NCI-H1930 (cell line): ENCODE results near the gene DNAJC13.

Experiments
- DNase-seq, 2 experiments: peaks; one replicate each; lab custom pipeline; 2025; lab: John Stamatoyannopoulos, UW

DNAJC13 gene

GRCh38 chr3:132486099-132486498 lies 68.8 kb downstream of the DNAJC13 start:
- DNase-seq, result no peak

- no peak for DNase-seq
Measured at GRCh38 chr3:132488151-132488550, 70.8 kb downstream of the DNAJC13 start.

DNA sequence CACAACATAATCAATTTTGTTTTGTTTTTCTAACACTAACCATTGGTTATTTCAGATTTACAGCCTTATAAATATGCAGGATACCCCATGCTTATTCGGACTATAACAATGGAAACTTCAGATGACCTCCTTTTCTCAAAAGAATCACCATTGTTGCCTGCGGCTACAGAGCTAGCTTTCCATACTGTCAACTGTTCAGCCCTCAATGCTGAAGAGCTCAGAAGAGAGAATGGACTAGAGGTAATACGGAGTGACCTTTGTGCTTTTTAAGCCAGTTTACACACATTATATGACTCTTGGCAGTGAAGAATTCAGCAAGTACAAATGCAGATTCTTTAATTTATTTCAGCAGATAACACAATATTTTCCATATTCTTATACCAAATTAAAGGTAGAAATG lies 81.8 kb downstream of the DNAJC13 start:
- DNase-seq, result no peak

- DNase-seq, result no peak
Measured at GRCh38 chr3:132503559-132503958, 86.3 kb downstream of the DNAJC13 start.

- no peak for DNase-seq
Measured at GRCh38 chr3:132504375-132504933, 87.2 kb downstream of the DNAJC13 start.

DNA sequence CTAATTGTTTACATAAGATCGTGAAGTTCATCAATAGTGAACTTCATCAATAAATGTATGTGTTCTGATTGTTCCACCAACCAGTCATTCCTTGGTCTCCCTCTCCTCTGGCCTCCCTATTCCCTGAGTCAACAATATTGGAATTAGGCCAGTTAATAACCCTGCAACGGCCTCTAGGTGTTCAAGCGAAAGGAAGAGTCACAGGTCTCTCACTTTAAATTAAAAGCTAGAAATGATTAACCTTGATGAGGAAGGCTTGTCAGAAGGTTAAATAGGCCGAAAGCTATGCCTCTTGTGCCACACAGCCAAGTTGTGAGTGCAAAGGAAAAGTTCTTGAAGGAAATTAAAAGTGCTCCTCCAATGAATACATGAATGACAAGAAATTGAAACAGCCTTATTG lies 90.4 kb downstream of the DNAJC13 start:
- no peak for DNase-seq

DNA sequence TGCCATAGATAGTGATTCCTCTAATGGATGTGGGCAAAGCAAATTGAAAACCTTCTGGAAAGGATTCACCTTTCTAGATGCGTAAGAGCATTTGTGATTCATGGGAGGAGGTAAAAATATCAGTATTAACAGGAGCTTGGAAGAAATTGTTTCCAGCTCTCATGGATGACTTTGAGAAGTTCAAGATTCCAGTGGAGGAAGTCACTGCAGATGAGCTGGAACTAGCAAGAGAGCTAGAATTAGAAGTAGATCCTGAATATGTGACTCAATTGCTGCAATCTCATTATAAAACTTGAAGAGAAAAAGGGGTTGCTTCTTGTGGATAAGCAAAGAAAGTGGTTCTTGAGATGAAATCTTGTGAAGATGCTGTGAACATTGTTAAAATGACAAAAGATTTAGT lies 91.8 kb downstream of the DNAJC13 start:
- no peak for DNase-seq

DNA sequence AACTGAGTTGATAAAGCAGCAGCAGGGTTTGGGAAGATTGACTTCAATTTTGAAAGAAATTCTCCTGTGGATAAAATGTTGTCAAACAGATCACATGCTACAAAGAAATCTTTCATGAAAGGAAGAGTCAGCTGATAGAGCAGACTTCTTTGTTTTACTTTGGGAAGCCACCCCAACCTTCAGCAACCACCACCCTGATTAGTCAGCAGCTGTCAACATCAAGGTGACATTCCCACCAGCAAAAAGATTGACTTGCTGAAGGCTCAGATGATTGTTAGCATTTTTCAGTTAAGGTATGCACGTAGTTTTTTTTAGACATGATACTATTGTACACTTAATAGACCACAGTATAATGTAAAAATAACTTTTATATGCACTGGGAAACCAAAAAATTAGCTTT lies 92.2 kb downstream of the DNAJC13 start:
- DNase-seq, result no peak

- no peak for DNase-seq
Measured at GRCh38 chr3:132513057-132513456, 95.8 kb downstream of the DNAJC13 start.

DNA sequence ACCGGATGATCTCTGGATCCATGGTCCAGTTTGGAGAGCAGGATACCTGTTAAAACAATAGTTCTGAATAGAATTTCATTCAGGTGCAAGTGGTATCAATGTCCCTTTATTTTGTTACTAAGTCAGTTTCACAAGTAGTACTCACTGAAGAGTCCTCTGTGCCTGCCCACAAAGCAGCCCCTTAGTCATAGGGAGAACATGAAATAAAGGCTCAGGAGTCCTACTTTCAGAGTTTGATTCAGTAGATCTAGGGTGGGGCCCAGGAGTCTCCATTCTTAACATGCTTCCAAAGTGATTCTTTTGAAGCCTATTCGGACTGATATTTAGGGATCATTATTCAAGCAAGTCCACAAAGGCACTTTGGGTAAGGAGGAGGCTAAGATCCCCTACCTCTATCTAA lies 100.0 kb downstream of the DNAJC13 start:
- no peak for DNase-seq

- DNase-seq, result peak; percentile 43 to 70
Measured at GRCh38 chr3:132519914-132520313, 102.6 kb downstream of the DNAJC13 start.

- DNase-seq, result no peak
Measured at GRCh38 chr3:132521901-132522300, 104.6 kb downstream of the DNAJC13 start.

DNA sequence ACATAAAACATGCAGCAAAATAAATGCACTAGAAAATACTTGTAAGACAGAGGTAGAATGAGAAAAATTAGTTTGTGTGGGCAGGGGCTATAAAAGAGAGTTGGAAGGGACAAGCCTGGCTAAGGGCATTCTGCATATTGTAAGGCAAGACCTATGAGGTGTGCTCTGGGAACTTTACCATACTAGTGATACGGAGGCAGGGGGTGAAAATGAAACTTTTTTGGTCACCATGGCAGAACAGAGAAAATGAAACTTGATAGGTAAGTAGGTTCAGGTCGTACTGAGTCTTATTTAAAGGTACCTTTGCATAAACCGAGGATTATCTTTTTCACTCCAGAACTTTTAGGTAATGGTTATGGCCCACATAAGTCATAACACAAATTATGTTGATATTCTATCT lies 105.1 kb downstream of the DNAJC13 start:
- no peak for DNase-seq

DNA sequence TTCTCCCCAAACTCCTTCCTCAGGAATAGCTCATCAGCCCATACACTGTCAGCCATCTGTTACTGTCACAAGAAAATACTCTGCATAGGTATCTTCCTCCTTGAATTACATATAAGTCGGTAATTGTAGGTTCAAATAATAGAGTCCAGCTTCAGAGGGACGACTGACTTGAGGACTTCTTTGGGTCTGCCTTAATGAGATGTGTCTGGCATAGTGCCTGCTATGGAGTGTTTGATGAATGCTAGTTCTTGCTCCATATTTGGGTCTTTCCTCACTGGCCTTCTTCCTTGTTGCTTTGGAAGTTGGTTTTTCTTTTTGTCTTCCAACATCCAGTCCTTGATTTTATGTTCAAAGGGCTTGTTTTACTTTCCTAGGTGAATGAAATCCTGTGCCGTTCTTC lies 113.3 kb downstream of the DNAJC13 start:
- DNase-seq, result no peak

DNA sequence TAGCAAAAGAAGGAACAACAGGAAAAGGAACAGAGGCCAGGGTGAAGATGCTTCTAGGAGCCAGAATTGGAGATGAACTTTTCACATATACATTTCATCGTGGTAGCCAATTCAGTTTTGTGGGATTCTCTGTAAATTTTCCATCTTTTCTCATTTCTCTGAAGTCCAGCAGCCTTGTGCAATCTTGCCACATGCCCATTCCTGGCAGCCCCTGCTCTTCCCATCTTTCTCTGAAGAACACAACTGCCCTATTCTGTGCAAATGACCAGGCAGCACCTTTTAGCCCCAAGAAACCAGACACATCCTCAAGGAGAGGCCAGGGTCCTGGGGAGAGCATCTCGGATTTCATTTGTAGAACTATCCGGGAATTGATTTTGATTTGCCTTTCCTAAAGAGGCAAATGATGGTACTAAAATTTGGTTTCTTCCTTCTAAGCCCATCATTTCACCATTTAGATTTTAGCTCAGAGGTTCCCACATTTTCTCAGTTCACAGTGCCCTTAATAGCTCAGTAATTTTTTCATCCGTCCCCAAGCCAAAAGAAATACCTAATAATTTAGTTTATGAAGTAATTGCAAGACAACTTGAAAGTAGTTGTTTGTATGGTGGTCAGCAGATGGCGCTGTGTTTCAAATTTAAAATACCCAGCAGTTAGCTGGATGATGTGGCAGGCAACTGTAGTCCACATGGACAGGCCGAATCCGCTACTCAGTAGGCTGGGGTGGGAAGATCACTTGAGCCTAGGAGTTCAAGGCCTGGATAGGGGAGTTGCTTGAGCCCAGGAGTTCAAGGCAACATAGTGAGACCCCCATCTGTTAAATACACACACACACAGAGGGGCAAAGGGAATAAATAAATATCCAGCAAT lies 118.5 kb downstream of the DNAJC13 start:
- peak; percentile 14 to 17 for DNase-seq

- no peak for DNase-seq
Measured at GRCh38 chr3:132536442-132537153, 119.3 kb downstream of the DNAJC13 start.

DNA sequence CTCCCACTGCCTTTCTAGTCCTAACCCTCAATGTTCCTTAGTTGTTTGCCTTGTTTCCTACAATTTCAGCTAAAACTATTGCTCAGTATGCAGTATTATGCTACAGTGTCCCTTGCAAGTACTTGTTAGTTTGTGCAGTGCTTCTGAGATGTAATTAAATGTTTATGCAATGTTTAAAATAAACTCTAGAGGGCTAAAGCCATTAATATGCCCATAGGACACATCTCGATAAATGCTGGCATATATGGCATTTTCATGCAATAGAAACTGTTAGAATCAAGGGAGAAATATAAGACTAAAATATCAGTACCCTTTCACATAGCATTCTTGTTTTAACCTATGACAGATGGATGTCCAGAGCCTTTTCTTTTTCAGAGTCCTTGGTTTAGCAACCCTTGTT lies 120.0 kb downstream of the DNAJC13 start:
- no peak for DNase-seq

DNA sequence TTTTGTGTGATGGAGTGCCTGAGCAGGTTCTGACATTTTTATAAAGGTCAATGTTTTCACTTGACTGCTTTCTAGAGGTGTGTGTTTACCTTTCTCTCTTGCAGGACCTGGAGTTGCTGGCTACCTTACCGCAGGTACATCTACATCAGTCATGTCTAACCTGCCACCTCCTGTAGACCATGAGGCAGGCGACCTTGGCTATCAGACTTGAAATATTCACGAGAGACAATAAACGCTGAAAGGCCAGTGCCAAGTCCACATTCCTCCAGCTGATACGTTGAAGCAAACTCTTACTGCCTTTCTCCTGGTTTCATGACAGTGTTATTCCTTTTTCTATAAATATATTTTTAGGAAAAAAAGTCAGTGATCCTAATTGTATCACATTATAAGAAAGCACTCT lies 120.8 kb downstream of the DNAJC13 start:
- DNase-seq, result no peak

GRCh38 chr3:132539681-132540080 lies 122.4 kb downstream of the DNAJC13 start:
- no peak for DNase-seq

DNA sequence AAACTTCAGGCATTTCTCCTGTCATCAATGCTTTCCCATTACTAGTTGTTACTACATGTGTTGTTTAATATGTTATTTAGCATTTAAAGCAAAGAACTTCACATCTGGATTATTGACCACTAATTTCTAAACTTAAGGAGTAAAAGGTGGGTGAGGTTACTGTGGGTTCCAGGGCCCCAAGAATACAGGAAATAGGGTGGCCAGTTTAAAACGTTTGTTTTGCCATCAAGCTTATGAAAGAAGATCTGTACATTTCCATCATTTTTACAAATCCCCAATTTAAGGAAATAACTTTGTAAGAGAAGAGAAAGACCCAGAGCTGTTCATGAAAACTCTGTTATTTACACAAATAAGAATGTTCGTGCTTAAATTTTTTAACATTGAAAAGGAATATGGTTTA lies 125.3 kb downstream of the DNAJC13 start:
- DNase-seq, result no peak

GRCh38 chr3:132543011-132543739 lies 125.9 kb downstream of the DNAJC13 start:
- DNase-seq, result no peak

DNA sequence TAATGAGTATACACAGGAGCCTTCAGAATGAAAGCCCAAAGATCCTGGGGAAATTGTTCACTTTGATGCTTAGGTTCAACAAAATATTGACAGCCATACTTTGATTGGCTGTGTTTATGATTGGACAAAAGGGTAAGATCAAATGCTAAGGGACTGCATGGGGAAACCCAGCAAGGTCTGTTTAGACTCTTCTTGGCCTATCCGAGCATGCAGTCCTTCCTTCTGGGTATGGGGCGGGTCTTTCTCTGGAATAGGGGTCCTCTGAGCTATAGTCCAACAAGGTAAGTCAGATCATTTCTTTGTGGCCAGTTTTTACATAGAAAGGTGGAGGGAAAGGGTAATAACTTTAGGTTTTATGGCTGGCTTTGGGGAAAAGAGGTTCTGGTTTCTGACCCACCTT lies 126.8 kb downstream of the DNAJC13 start:
- no peak for DNase-seq
